Esophagus muscularis mucosa (tissue), 4 donors: Measurements from ENCODE around the gene NT5M.

Experiments used
- CTCF ChIP-seq, 3 experiments: fragments of 200-600 bp in 2 of 3; fragments of 450-650 bp in 1 of 3; sonication (generic) in 2 of 3; IDR thresholded peaks; one replicate each; pipeline ENCODE4 v1.5.1; 2017 to 2019; ENCODE audit warnings: antibody characterized with exemption in 3 of 3, mild to moderate bottlenecking in 2 of 3, moderate library complexity in 1 of 3
- EP300 ChIP-seq: sonication (generic); formaldehyde crosslinking; IDR thresholded peaks from one replicate; pipeline ENCODE4 v1.6.1; 2017; ENCODE audit warnings: antibody characterized with exemption
- POLR2A ChIP-seq: fragments of 450-650 bp; IDR thresholded peaks from one replicate; pipeline ENCODE4 v1.6.1; 2017; ENCODE audit warnings: antibody characterized with exemption, moderate library complexity, mild to moderate bottlenecking, low read depth
- POLR2AphosphoS5 ChIP-seq, 2 donors: sonication (generic); formaldehyde crosslinking; IDR thresholded peaks; one replicate each; pipeline ENCODE4 v1.6.1; 2017; ENCODE audit warnings: antibody characterized with exemption in 2 of 2

GRCh38 chr17:17325816-17326215, 22.6 kb downstream of the NT5M start:
- TF ChIP-seq CTCF (IDR thresholded peaks at IDR 0.05) (no peak), POLR2A (no peak), POLR2AphosphoS5 (IDR thresholded peaks at IDR 0.05) (no peak), EP300 (no peak)
